ENCODE results near the gene TAF3. TPM values are rescaled to one million over a fixed set of nuclear protein-coding genes. Genes with fewer than 3 reads are reported as not detected.

The TAF3 gene
- total RNA-seq, 4 donors from 2014 or later = 5.6 to 12.9 (median 8.3) TPM

DNA sequence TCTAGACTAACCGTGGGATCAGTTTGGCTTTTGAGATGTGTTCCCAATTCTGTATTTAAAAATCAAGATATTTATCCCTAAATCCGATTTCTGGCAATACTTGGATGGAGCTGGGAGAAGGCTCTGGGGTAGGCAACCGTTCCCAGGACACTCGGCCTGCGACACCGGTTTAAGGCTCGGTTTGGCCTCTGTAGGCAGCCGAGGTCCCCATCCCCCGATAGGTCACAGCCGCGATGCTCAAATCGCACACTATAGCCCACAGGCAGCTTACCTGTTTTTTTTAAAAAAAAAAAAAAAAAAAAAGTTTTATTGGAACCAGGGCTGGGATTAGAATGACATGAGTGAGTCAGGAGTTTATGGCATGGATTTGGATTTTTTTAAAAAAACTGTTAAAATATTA is 729 bp upstream of the TAF3 start:
- TF ChIP-seq, protein P1, sequence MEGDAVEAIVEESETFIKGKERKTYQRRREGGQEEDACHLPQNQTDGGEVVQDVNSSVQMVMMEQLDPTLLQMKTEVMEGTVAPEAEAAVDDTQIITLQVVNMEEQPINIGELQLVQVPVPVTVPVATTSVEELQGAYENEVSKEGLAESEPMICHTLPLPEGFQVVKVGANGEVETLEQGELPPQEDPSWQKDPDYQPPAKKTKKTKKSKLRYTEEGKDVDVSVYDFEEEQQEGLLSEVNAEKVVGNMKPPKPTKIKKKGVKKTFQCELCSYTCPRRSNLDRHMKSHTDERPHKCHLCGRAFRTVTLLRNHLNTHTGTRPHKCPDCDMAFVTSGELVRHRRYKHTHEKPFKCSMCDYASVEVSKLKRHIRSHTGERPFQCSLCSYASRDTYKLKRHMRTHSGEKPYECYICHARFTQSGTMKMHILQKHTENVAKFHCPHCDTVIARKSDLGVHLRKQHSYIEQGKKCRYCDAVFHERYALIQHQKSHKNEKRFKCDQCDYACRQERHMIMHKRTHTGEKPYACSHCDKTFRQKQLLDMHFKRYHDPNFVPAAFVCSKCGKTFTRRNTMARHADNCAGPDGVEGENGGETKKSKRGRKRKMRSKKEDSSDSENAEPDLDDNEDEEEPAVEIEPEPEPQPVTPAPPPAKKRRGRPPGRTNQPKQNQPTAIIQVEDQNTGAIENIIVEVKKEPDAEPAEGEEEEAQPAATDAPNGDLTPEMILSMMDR (IDR thresholded peaks at IDR 0.05; ENCODE audit: low read depth) = no peak

GRCh38 chr10:7817984-7818294 is 366 bp upstream of the TAF3 start:
- TF ChIP-seq, protein P1 (IDR thresholded peaks at IDR 0.05; ENCODE audit: low read depth) = no peak

DNA sequence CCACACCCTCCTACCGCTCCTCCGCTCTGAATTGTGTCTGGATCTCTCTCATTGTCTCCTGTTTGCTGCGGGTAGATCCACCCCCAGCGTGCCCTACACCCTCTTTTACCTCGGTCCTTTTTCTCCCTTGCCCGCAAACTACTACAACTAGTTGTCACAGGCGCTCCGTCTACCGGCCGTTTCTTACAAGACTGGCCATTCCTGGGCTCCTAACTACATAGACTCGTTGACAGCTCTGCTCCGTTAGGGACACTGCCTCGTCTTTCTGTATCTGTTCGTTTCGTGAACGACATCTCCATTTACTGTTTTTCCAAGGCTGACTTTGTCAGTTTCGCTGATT is 786 bp downstream of the TAF3 start:
- TF ChIP-seq, protein P1 (IDR thresholded peaks at IDR 0.05; ENCODE audit: low read depth) = no peak

- TF ChIP-seq, protein P1 (IDR thresholded peaks at IDR 0.05; ENCODE audit: low read depth) = no peak
Measured at GRCh38 chr10:7824251-7824650, 5.9 kb downstream of the TAF3 start.

- TF ChIP-seq, protein P1 (IDR thresholded peaks at IDR 0.05; ENCODE audit: low read depth) = no peak
Measured at GRCh38 chr10:7826971-7827370, 8.7 kb downstream of the TAF3 start.

DNA sequence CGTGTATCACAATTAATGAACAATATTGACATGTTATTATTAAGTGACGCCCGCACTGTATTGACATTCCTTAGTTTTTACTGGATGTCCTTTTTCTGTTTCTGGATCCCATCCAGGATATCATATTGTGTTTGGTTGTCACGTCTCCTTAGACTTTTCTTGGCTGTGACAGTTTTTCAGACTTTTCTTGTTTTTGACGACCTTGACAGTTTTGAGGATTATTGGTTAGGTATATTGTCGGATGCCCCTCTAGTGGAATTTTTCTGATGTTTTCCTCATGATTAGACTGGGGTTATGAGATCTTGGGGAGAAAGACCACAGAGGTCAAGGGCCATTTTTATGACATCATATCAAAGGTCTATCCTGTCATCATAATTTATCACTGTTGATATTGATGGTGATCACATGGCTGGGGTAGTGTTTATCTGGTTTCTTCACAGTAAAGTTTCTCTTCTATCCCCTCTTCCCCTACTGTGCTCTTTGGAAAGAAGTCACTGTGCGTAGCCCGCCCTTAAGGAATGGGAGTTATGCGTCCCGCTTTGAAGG is 11.1 kb downstream of the TAF3 start:
- TF ChIP-seq, protein P1 (IDR thresholded peaks at IDR 0.05; ENCODE audit: low read depth) = no peak

- TF ChIP-seq, protein P1 (IDR thresholded peaks at IDR 0.05; ENCODE audit: low read depth) = no peak
Measured at GRCh38 chr10:7832060-7832459, 13.8 kb downstream of the TAF3 start.

Measured in subcutaneous adipose tissue (tissue), 4 donors.